K562 (cell line): ENCODE data around the gene KLK7. TPM values are rescaled to one million over a fixed set of nuclear protein-coding genes. Genes with fewer than 3 reads are reported as not detected.

Experiments
- EHMT2 ChIP-seq: fragments of 450-650 bp; IDR thresholded peaks from 2 replicates; pipeline ENCODE4 v1.6.1; 2018; ENCODE audit warnings: antibody characterized with exemption
- L3MBTL2 ChIP-seq: fragments of 450-650 bp; IDR thresholded peaks from 2 replicates; pipeline ENCODE4 v1.6.1; 2016; ENCODE audit warnings: mild to moderate bottlenecking, moderate library complexity
- MBD2 ChIP-seq: sonication (generic); IDR thresholded peaks from 2 replicates; pipeline ENCODE4 v1.6.1; 2016; ENCODE audit warnings: low read depth, borderline replicate concordance
- MGA ChIP-seq: fragments of 450-650 bp; IDR thresholded peaks from 2 replicates; pipeline ENCODE4 v1.6.1; 2016; ENCODE audit warnings: mild to moderate bottlenecking, moderate library complexity
- NFYB ChIP-seq: IDR thresholded peaks from 2 replicates; pipeline ENCODE4 v1.6.1; 2011; ENCODE audit warnings: mild to moderate bottlenecking, moderate library complexity; ENCODE audit not compliant: insufficient read length; ENCODE audit errors: extremely low read depth
- PRMT5 ChIP-seq: sonication (generic); formaldehyde crosslinking; IDR thresholded peaks from 2 replicates; pipeline ENCODE4 v1.5.0; 2020; ENCODE audit warnings: missing genetic modification reagents
- RAD51 ChIP-seq: fragments of 450-650 bp; IDR thresholded peaks from 2 replicates; pipeline ENCODE4 v1.7.1; 2016; ENCODE audit warnings: low read depth, mild to moderate bottlenecking, borderline replicate concordance
- RBM25 ChIP-seq: fragments of 200-400 bp; formaldehyde crosslinking; IDR thresholded peaks from 2 replicates; pipeline ENCODE4 v1.6.1; 2018; ENCODE audit warnings: low read length, low read depth, moderate library complexity; ENCODE audit not compliant: severe bottlenecking
- TFE3 ChIP-seq: fragments of 450-650 bp; formaldehyde crosslinking; IDR thresholded peaks from 2 replicates; pipeline ENCODE4 v1.4.0; 2020; ENCODE audit warnings: mild to moderate bottlenecking, mixed read lengths
- ZSCAN29 ChIP-seq: fragments of 450-650 bp; IDR thresholded peaks from 2 replicates; pipeline ENCODE4 v1.6.1; 2017
- polyA plus RNA-seq, 8 experiments: library from polyadenylated mRNA; depleted of rRNA in 4 of 8; stranded (reverse) in 5 of 8; unstranded in 3 of 8; fragments of >200 nt; fragmentation: Nextera tagmentation in 2 of 8; fragmentation: Illumina TruSeq in 1 of 8; extraction: Ambion mirVana in 2 of 8; extraction: Trizol in 1 of 8; gene quantifications; 2 replicates each; pipeline versions ENCODE4 v1.2.1 to v1.2.3, GENCODE V29; 2011 to 2014; ENCODE audit warnings: inconsistent platforms in 1 of 8, missing spikeins in 1 of 8
- total RNA-seq, 7 experiments: library from RNA; depleted of rRNA in 6 of 7; stranded (reverse); fragments of >200 nt in 6 of 7; fragmentation: Illumina TruSeq in 2 of 7; extraction: Trizol in 2 of 7; gene quantifications; 2 replicates each; pipeline versions ENCODE4 v1.2.1 to v1.2.3, GENCODE V29; 2011 to 2021; ENCODE audit warnings: low replicate concordance in 1 of 7
- TF ChIP-seq, protein P1 (sequence below), 2 experiments: IDR thresholded peaks in 1 of 2; conservative IDR thresholded peaks in 1 of 2; 2 replicates each; pipeline ENCODE4 v1.6.1; 2016; ENCODE audit warnings: low read depth in 2 of 2, mild to moderate bottlenecking in 1 of 2, missing compliant biosample characterization in 1 of 2, missing genetic modification characterization in 1 of 2, moderate library complexity in 1 of 2

The KLK7 gene
- total and polyA plus RNA-seq, 9 of the 15 experiments (the other 6 are each of a cell fraction or from before 2014, with no cell fraction given), result 0.03 TPM; not detected in 8

- TF ChIP-seq, protein P1, sequence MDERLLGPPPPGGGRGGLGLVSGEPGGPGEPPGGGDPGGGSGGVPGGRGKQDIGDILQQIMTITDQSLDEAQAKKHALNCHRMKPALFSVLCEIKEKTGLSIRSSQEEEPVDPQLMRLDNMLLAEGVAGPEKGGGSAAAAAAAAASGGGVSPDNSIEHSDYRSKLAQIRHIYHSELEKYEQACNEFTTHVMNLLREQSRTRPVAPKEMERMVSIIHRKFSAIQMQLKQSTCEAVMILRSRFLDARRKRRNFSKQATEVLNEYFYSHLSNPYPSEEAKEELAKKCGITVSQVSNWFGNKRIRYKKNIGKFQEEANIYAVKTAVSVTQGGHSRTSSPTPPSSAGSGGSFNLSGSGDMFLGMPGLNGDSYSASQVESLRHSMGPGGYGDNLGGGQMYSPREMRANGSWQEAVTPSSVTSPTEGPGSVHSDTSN (CRISPR knock-in tag; IDR thresholded peaks at IDR 0.05; ENCODE audit: low read depth), result no peak
- TF ChIP-seq, protein P1 (tag; conservative IDR thresholded peaks at IDR 0.05; ENCODE audit: low read depth), result 0 out of 2 replicates have a peak, but pooled peaks have one; percentile 33
- peak; percentile 52; the same call in 1 of the 2 replicates for TF ChIP-seq MBD2
- TF ChIP-seq RAD51, result peak; percentile 96
- peak; percentile 78; the same call in 1 of the 2 replicates for TF ChIP-seq L3MBTL2
- peak; percentile 41 for TF ChIP-seq RBM25
- TF ChIP-seq EHMT2, result peak; percentile 29; the same call in 1 of the 2 replicates
- peak; percentile 69 for TF ChIP-seq NFYB
- TF ChIP-seq TFE3 (CRISPR knock-in tag), result peak; percentile 92
- TF ChIP-seq MGA, result peak; percentile 46
- no peak for TF ChIP-seq PRMT5 (CRISPR knock-in tag)
- no peak for TF ChIP-seq ZSCAN29
These were observed 10.4 kb upstream of the KLK7 start (continued) for GRCh38 chr19:50994129-50994528.
